ENCODE data around the gene RPGRIP1L.

GRCh38 chr16:53690771-53691170 lies 12.9 kb downstream of the RPGRIP1L start:
- TF ChIP-seq POLR2A (IDR thresholded peaks at IDR 0.05) (no peak), CTCF (IDR thresholded peaks at IDR 0.05) (no peak)
